Panc1 (cell line): ENCODE results near the gene CSTF1.

ENCODE experiments used
- CTCF ChIP-seq: fragments of 450-650 bp; IDR thresholded peaks from 2 replicates; pipeline ENCODE4 v1.5.1; 2017; ENCODE audit warnings: mild to moderate bottlenecking
- POLR2AphosphoS5 ChIP-seq: IDR thresholded peaks from 2 replicates; pipeline ENCODE4 v1.6.1; 2012; ENCODE audit warnings: mild to moderate bottlenecking, low read depth, low read length, moderate library complexity

GRCh38 chr20:56412473-56412790 lies 20.0 kb downstream of the CSTF1 start:
- TF ChIP-seq CTCF (no peak), POLR2AphosphoS5 (no peak)
